ENCODE data around the gene ZNF184. TPM values are rescaled to one million over a fixed set of nuclear protein-coding genes. Genes with fewer than 3 reads are reported as not detected.

ZNF184 gene
- total and polyA plus RNA-seq, 9 of the 15 experiments (the other 6 are each of a cell fraction or from before 2014, with no cell fraction given) = 7.6 to 22.2 (median 12.8) TPM

DNA sequence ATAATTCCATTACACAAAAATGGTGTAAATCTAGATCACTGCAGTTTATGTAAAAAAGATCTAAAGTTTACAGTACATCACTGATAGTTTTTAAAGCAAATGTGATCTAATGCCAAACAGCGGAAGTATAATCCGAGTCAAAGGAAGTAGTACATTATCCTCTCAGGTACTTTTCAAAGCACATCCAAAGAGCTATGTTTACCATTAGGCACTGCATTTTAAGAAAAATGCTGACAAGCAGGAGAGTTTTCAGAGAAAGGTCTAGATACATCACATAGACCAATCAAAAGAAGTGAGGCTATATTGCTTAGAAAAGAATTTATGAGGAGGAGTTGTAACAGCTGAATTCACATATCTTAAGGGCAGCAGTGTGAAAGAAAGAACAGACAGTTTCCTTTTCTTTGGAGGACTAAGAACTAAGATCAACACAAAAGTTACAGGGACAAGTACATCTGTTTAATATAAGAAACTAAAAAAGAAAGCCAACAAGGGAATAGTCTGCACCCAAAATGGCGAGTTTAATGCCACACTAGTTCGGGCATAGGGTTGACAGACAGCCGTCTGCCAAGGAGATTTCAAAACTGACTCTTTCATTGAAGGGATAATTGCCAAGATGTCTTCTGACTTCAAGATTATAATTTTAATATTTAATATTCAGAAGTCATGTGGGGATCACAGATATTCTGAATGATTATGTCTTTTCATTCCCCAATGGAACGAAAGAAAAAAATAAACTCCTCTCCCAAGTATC lies 1.4 kb downstream of the ZNF184 start (continued):
- TF ChIP-seq HNRNPL (IDR thresholded peaks at IDR 0.05; ENCODE audit: low read depth, low read length) (0 out of 2 replicates have a peak, but pooled peaks have one; percentile 18), ZBTB40 (IDR thresholded peaks at IDR 0.05) (peak; percentile 62; the same call in 1 of the 2 replicates), ZBTB40 (CRISPR knock-in tag; IDR thresholded peaks at IDR 0.05) (no peak), MAZ (CRISPR knock-in tag; conservative IDR thresholded peaks at IDR 0.05 in 1 of 2, IDR thresholded peaks at IDR 0.05 in 1 of 2) (no peak), ZNF316 (IDR thresholded peaks at IDR 0.05) (peak; percentile 83), MLLT1 (IDR thresholded peaks at IDR 0.05) (no peak), ZNF707 (CRISPR knock-in tag; conservative IDR thresholded peaks at IDR 0.05) (no peak), ZFPM2 (CRISPR knock-in tag; IDR thresholded peaks at IDR 0.05) (no peak), POLR2A (conservative IDR thresholded peaks at IDR 0.05) (no peak), PHB (CRISPR knock-in tag; IDR thresholded peaks at IDR 0.05) (no peak), PTBP1 (IDR thresholded peaks at IDR 0.05; ENCODE audit: low read depth, low read length) (no peak), THRAP3 (IDR thresholded peaks at IDR 0.05; ENCODE audit: borderline replicate concordance) (no peak), ELF2 (CRISPR knock-in tag; IDR thresholded peaks at IDR 0.05) (no peak)

Data from K562 (cell line).